Esophagus squamous epithelium (tissue), 5 donors: ENCODE results near the gene SCNN1B. TPM values are rescaled to one million over a fixed set of nuclear protein-coding genes. Genes with fewer than 3 reads are reported as not detected.
"Not testable (repeated sequence)": the region's sequence is repeated elsewhere in the genome, so short reads cannot be mapped to it uniquely, and the experiment has no call there.

Experiments
- DNase-seq: peaks from one replicate; lab custom pipeline; 2025; lab: John Stamatoyannopoulos, UW
- H3K27ac ChIP-seq, 4 donors: fragments of 200-600 bp; sonication (generic); one replicate each; pipeline ENCODE4 v1.5.1; 2016 to 2019; ENCODE audit warnings: mild to moderate bottlenecking in 1 of 4
- H3K27me3 ChIP-seq, 4 donors: fragments of 200-600 bp; sonication (generic); 1 replicate in 3 of 4; 2 replicates in 1 of 4; pipeline versions ENCODE4 v1.5.1 to v1.6.0; 2017 to 2021; ENCODE audit warnings: antibody characterized with exemption in 1 of 4
- H3K36me3 ChIP-seq, 3 donors: fragments of 200-600 bp; sonication (generic); one replicate each; pipeline ENCODE4 v1.5.1; 2016 to 2019
- H3K4me1 ChIP-seq, 3 donors: fragments of 200-600 bp; sonication (generic); one replicate each; pipeline ENCODE4 v1.5.1; 2017 to 2019
- H3K4me3 ChIP-seq, 4 donors: fragments of 200-600 bp; sonication (generic); 1 replicate in 3 of 4; 2 replicates in 1 of 4; pipeline ENCODE4 v1.5.1; 2016 to 2019; ENCODE audit warnings: mild to moderate bottlenecking in 2 of 4, moderate library complexity in 1 of 4
- H3K9me3 ChIP-seq, 3 donors: fragments of 200-600 bp; sonication (generic); one replicate each; pipeline ENCODE4 v1.5.1; 2016 to 2019
- CTCF ChIP-seq, 6 experiments: fragments of 450-650 bp in 4 of 6; fragments of 200-600 bp in 2 of 6; sonication (generic) in 2 of 6; IDR thresholded peaks; one replicate each; pipeline ENCODE4 v1.5.1; 2016 to 2019; ENCODE audit warnings: antibody characterized with exemption in 6 of 6, mild to moderate bottlenecking in 4 of 6, moderate library complexity in 4 of 6
- POLR2A ChIP-seq, 4 donors: fragments of 450-650 bp; IDR thresholded peaks; one replicate each; pipeline ENCODE4 v1.6.1; 2017; ENCODE audit warnings: antibody characterized with exemption in 4 of 4, mild to moderate bottlenecking in 4 of 4, moderate library complexity in 3 of 4
- WGBS, 2 donors: methylation state at CpG; one replicate each; pipeline ENCODE4 v1.1.5; 2018; 5-methylcytosine and 5-hydroxymethylcytosine counted together
- intact Hi-C: fragments of 100-400 bp; cut with DNase I; formaldehyde crosslinking; loops from one replicate; pipeline ENCODE4 v1.15.0; 2022
- total RNA-seq, 4 donors: library from RNA; depleted of rRNA; stranded (reverse); fragments of >200 nt; gene quantifications; one replicate each; pipeline ENCODE4 v1.1.0, GENCODE V29; 2016
- donor health status: DM: yes; HTN: yes; CAD: no.

The SCNN1B gene
- total RNA-seq, 4 donors from 2014 or later = 24.9 to 86.8 (median 36.2) TPM

GRCh38 chr16:23380501-23380951, 78.4 kb downstream of the SCNN1B start:
- H3K27me3 ChIP-seq = no peaks in the 10 kb centered on the region
- intact Hi-C loops = no loop called here
- DNase-seq = no peak

DNA sequence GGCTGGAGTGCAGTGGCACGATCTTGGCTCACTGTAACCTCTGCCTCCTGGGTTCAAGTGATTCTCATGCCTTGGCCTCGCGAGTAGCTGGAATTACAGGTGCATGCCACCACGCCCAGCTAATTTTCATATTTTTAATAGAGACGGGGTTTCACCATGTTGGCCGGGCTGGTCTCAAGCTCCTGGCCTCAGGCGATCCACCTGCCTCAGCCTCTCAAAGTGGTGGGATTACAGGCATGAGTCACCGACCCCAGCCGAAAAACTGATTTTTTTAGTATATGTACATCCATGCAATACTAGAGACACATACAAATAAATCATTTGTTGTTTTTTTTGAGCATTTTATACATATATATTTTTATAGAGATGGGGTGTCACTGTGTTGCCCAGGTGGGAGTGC, 79.6 kb downstream of the SCNN1B start:
- H3K9me3 ChIP-seq, intact Hi-C loops, H3K27me3 ChIP-seq, DNase-seq, H3K36me3 ChIP-seq, H3K27ac ChIP-seq, H3K4me3 ChIP-seq: not testable (repeated sequence)
- 64 to 68% methylated on average over 9 of the region's 9 CpGs for WGBS, 2 donors
- H3K4me1 ChIP-seq = peaks cover 4 to 28% (median 8%) of the 10 kb centered on the region in 3 donors

More at GRCh38 chr16:23380501-23380951, 78.4 kb downstream of the SCNN1B start:
- Histone ChIP-seq H3K9me3 (no peaks in the 10 kb centered on the region), H3K4me1 (peaks cover 4 to 23% (median 8%) of the 10 kb centered on the region in 3 donors), H3K36me3 (peaks cover 0 to 17% (median 0%) of the 10 kb centered on the region in 3 donors), H3K4me3 (no peak overlapping the region), H3K27ac (no peak overlapping the region)
- 80 to 95% methylated on average over 2 to 17 of the region's 20 CpGs for WGBS, 2 donors
- TF ChIP-seq POLR2A (IDR thresholded peaks at IDR 0.05) (no peak), CTCF (IDR thresholded peaks at IDR 0.05) (no peak)

GRCh38 chr16:23382279-23382678, 80.2 kb downstream of the SCNN1B start:
- no peak overlapping the region for H3K27ac ChIP-seq
- no peak overlapping the region for H3K4me3 ChIP-seq
- intact Hi-C loops = no loop called here
- no peaks in the 10 kb centered on the region for H3K27me3 ChIP-seq
- no peaks in the 10 kb centered on the region for H3K9me3 ChIP-seq
- TF ChIP-seq CTCF (IDR thresholded peaks at IDR 0.05) (no peak), POLR2A (IDR thresholded peaks at IDR 0.05) (no peak)
- DNase-seq = no peak
- WGBS, 2 donors = 67 to 71% methylated on average over 5 to 6 of the region's 6 CpGs
- peaks cover 4 to 28% (median 8%) of the 10 kb centered on the region in 3 donors for H3K4me1 ChIP-seq
- H3K36me3 ChIP-seq = peaks cover 0 to under 1% (median 0%) of the 10 kb centered on the region in 3 donors

GRCh38 chr16:23383881-23384280, 81.8 kb downstream of the SCNN1B start:
- H3K4me3 ChIP-seq = no peak overlapping the region
- no peak for DNase-seq

GRCh38 chr16:23384878-23385277, 82.8 kb downstream of the SCNN1B start:
- Histone ChIP-seq H3K4me3 (no peak overlapping the region), H3K9me3 (no peaks in the 10 kb centered on the region), H3K4me1 (peaks cover 4 to 33% (median 8%) of the 10 kb centered on the region in 3 donors), H3K27ac (peak overlapping the region; percentile 18 to 84 (median 70)), H3K27me3 (no peaks in the 10 kb centered on the region), H3K36me3 (peaks cover 0 to 25% (median 8%) of the 10 kb centered on the region in 3 donors)
- DNase-seq = no peak
- TF ChIP-seq CTCF (IDR thresholded peaks at IDR 0.05) = no peak
- no peak for TF ChIP-seq POLR2A (IDR thresholded peaks at IDR 0.05)
- WGBS, 2 donors = 30 to 67% methylated on average over 3 to 7 of the region's 10 CpGs
- intact Hi-C loops = no loop called here

More at GRCh38 chr16:23383881-23384280, 81.8 kb downstream of the SCNN1B start:
- Histone ChIP-seq H3K4me1 (peaks cover 4 to 28% (median 8%) of the 10 kb centered on the region in 3 donors), H3K27ac (peak overlapping the region in 1 of 4 donors; percentile 70), H3K9me3 (no peaks in the 10 kb centered on the region), H3K36me3 (peaks cover 0 to 16% (median 3%) of the 10 kb centered on the region in 3 donors), H3K27me3 (no peaks in the 10 kb centered on the region)
- no peak for TF ChIP-seq CTCF (IDR thresholded peaks at IDR 0.05)
- TF ChIP-seq POLR2A (IDR thresholded peaks at IDR 0.05) = no peak
- WGBS, 2 donors = 72 to 80% methylated on average over 1 to 3 of the region's 3 CpGs
- intact Hi-C loops = no loop called here
